Transverse colon (tissue), 4 donors: ENCODE measurements around the gene ECHDC3.

Source experiments
- CTCF ChIP-seq, 5 experiments: fragments of 200-600 bp in 3 of 5; fragments of 450-650 bp in 2 of 5; sonication (generic) in 3 of 5; IDR thresholded peaks; 1 replicate in 2 of 5; 2 replicates in 3 of 5; pipeline ENCODE4 v1.5.1; 2016 to 2017; ENCODE audit warnings: antibody characterized with exemption in 5 of 5, inconsistent platforms in 3 of 5, mild to moderate bottlenecking in 2 of 5, moderate library complexity in 1 of 5
- EP300 ChIP-seq: sonication (generic); formaldehyde crosslinking; IDR thresholded peaks from one replicate; pipeline ENCODE4 v1.6.1; 2017; ENCODE audit warnings: antibody characterized with exemption, low read depth
- POLR2A ChIP-seq: fragments of 450-650 bp; IDR thresholded peaks from one replicate; pipeline ENCODE4 v1.6.1; 2016; ENCODE audit warnings: antibody characterized with exemption, mild to moderate bottlenecking, moderate library complexity
- POLR2AphosphoS5 ChIP-seq, 3 donors: sonication (generic); formaldehyde crosslinking; IDR thresholded peaks; one replicate each; pipeline ENCODE4 v1.6.1; 2016; ENCODE audit warnings: antibody characterized with exemption in 3 of 3

- TF ChIP-seq POLR2A (no peak), CTCF (IDR thresholded peaks at IDR 0.05) (no peak), POLR2AphosphoS5 (IDR thresholded peaks at IDR 0.05) (no peak), EP300 (no peak)
Observed at GRCh38 chr10:11715815-11716494, 26.2 kb upstream of the ECHDC3 start.
